GM23338 (cell line): Measurements from ENCODE around the gene PRKAR1A. TPM values are rescaled to one million over a fixed set of nuclear protein-coding genes. Genes with fewer than 3 reads are reported as not detected.

Experiments used
- ATAC-seq: fragments of 200-7000 bp; cut with Tn5 transposase; 3 replicates; pipeline ENCODE4 v1.9.1; 2020
- DNase-seq: peaks from one replicate; pipeline ENCODE4 v3.0.0-alpha.2; 2015; ENCODE audit warnings: low spot score
- H2AFZ ChIP-seq: fragments of 200-600 bp; sonication (generic); 2 replicates; pipeline ENCODE4 v1.8.0; 2016; ENCODE audit warnings: antibody characterized with exemption, mild to moderate bottlenecking, moderate library complexity
- H3F3A ChIP-seq: fragments of 200-600 bp; sonication (generic); replicated peaks from 2 replicates; pipeline ENCODE4 v1.8.0; 2017; ENCODE audit warnings: antibody characterized with exemption, mixed run types, low read depth
- H3K27ac ChIP-seq: fragments of 200-600 bp; sonication (generic); 2 replicates; pipeline ENCODE4 v1.6.1; 2016; ENCODE audit warnings: low read depth
- H3K27me3 ChIP-seq: fragments of 200-600 bp; sonication (generic); 2 replicates; pipeline ENCODE4 v1.8.0; 2016; ENCODE audit warnings: mild to moderate bottlenecking, mixed run types, moderate library complexity; ENCODE audit not compliant: insufficient read depth
- H3K36me3 ChIP-seq: fragments of 200-600 bp; sonication (generic); 2 replicates; pipeline ENCODE4 v1.8.0; 2016; ENCODE audit warnings: mild to moderate bottlenecking; ENCODE audit not compliant: insufficient read depth
- H3K4me1 ChIP-seq: fragments of 200-600 bp; sonication (generic); 2 replicates; pipeline ENCODE4 v1.8.0; 2016; ENCODE audit warnings: mild to moderate bottlenecking, moderate library complexity; ENCODE audit not compliant: insufficient read depth
- H3K4me2 ChIP-seq: fragments of 200-600 bp; sonication (generic); 2 replicates; pipeline ENCODE4 v1.7.1; 2017; ENCODE audit warnings: mixed run types
- H3K4me3 ChIP-seq: fragments of 200-600 bp; sonication (generic); 2 replicates; pipeline ENCODE4 v1.6.1; 2016; ENCODE audit warnings: mixed run types
- H3K79me2 ChIP-seq: fragments of 200-600 bp; sonication (generic); replicated peaks from 2 replicates; pipeline ENCODE4 v1.8.0; 2017; ENCODE audit warnings: mild to moderate bottlenecking; ENCODE audit not compliant: insufficient read depth
- H3K9me2 ChIP-seq: fragments of 200-600 bp; sonication (generic); 2 replicates; pipeline ENCODE4 v1.8.0; 2017; ENCODE audit not compliant: insufficient read depth
- H4K20me1 ChIP-seq: fragments of 200-600 bp; sonication (generic); replicated peaks from 2 replicates; pipeline ENCODE4 v1.8.0; 2017; ENCODE audit warnings: mild to moderate bottlenecking; ENCODE audit not compliant: insufficient read depth
- H3K27ac Mint-ChIP-seq: 2 replicates; pipeline ENCODE4 v1.8.0; 2020; ENCODE audit warnings: inconsistent platforms, mild to moderate bottlenecking, moderate library complexity, mixed read lengths
- H3K27me3 Mint-ChIP-seq: 3 replicates; pipeline ENCODE4 v1.8.0; 2022; ENCODE audit warnings: low read depth, mild to moderate bottlenecking, moderate library complexity, mixed read lengths, inconsistent platforms; ENCODE audit not compliant: insufficient read depth, poor library complexity
- H3K36me3 Mint-ChIP-seq: 3 replicates; pipeline ENCODE4 v1.8.0; 2021; ENCODE audit warnings: low read depth, mild to moderate bottlenecking, inconsistent platforms, moderate library complexity, mixed read lengths
- H3K4me1 Mint-ChIP-seq: 3 replicates; pipeline ENCODE4 v1.8.0; 2020; ENCODE audit warnings: mild to moderate bottlenecking, inconsistent platforms, mixed read lengths
- H3K4me3 Mint-ChIP-seq: 3 replicates; pipeline ENCODE4 v1.8.0; 2021; ENCODE audit warnings: moderate library complexity, mild to moderate bottlenecking, inconsistent platforms, mixed read lengths
- H3K9me3 Mint-ChIP-seq: 3 replicates; pipeline ENCODE4 v1.8.0; 2020; ENCODE audit warnings: moderate library complexity, mild to moderate bottlenecking, inconsistent platforms, mixed read lengths
- CTCF ChIP-seq, 2 experiments: fragments of 200-600 bp in 1 of 2; sonication (generic) in 1 of 2; conservative IDR thresholded peaks; 2 replicates each; pipeline versions ENCODE4 v1.5.1 to v1.6.1; 2016 to 2017; ENCODE audit warnings: antibody characterized with exemption in 2 of 2, low read depth in 2 of 2, mild to moderate bottlenecking in 2 of 2, moderate library complexity in 1 of 2
- JUNB ChIP-seq: IDR thresholded peaks from one replicate; pipeline ENCODE4 v1.6.1; 2016; ENCODE audit warnings: antibody characterized with exemption; ENCODE audit not compliant: unreplicated experiment
- NANOG ChIP-seq: IDR thresholded peaks from 2 replicates; pipeline ENCODE4 v1.6.1; 2016; ENCODE audit warnings: antibody characterized with exemption, borderline replicate concordance
- STAT1 ChIP-seq: IDR thresholded peaks from one replicate; pipeline ENCODE4 v1.6.1; 2016; ENCODE audit warnings: antibody characterized with exemption; ENCODE audit not compliant: unreplicated experiment
- ZNF331 ChIP-seq: fragments of 250-450 bp; sonication (Bioruptor Pico); IDR thresholded peaks from 2 replicates; pipeline ENCODE4 v1.5.0; 2020; ENCODE audit warnings: low read depth, mild to moderate bottlenecking, moderate library complexity
- ZNF462 ChIP-seq: fragments of 250-450 bp; sonication (Bioruptor Pico); IDR thresholded peaks from 2 replicates; pipeline ENCODE4 v1.5.0; 2020; ENCODE audit warnings: mild to moderate bottlenecking, moderate library complexity
- polyA plus RNA-seq: library from polyadenylated mRNA; unstranded; fragments of >200 nt; fragmentation: Nextera tagmentation; extraction: Ambion mirVana; gene quantifications from 2 replicates; pipeline ENCODE4 v1.2.1, GENCODE V29; 2016
- total RNA-seq: library from RNA; depleted of rRNA; stranded (reverse); fragments of >200 nt; shearing (Covaris generic); gene quantifications from 2 replicates; pipeline ENCODE4 v1.2.3, GENCODE V29; 2014
- TF ChIP-seq, protein P1 (sequence below): IDR thresholded peaks from one replicate; pipeline ENCODE4 v1.6.1; 2018; ENCODE audit warnings: antibody characterized with exemption; ENCODE audit not compliant: unreplicated experiment

PRKAR1A gene
- total and polyA plus RNA-seq, 2 experiments from 2014 or later = 90.1 to 100 TPM

GRCh38 chr17:68501074-68501473 lies 11.2 kb upstream of the PRKAR1A start (continued):
- no peak for TF ChIP-seq ZNF462
- TF ChIP-seq CTCF (conservative IDR thresholded peaks at IDR 0.05; ENCODE audit: low read depth in 2 of 2) = no peak

GRCh38 chr17:68505951-68506350 lies 6.3 kb upstream of the PRKAR1A start:
- Mint-ChIP-seq H3K27me3 (no peaks in the 10 kb centered on the region), H3K4me1 (peaks cover under 1% of the 10 kb centered on the region; the same call in 2 of the 3 replicates), H3K36me3 (no peaks in the 10 kb centered on the region), H3K9me3 (no peaks in the 10 kb centered on the region; the same call in 2 of the 3 replicates), H3K4me3 (no peak overlapping the region), H3K27ac (no peak overlapping the region)
- no peak for ATAC-seq
- Histone ChIP-seq H3K27ac (no peak overlapping the region), H3K4me1 (peaks cover 9% of the 10 kb centered on the region), H3K79me2 (no peaks in the 10 kb centered on the region), H2AFZ (no peak overlapping the region), H3K9me2 (peaks cover 7% of the 10 kb centered on the region; the same call in 1 of the 2 replicates), H3K4me3 (no peak overlapping the region), H3K4me2 (no peak overlapping the region), H3K27me3 (no peaks in the 10 kb centered on the region), H3F3A (no peaks in the 10 kb centered on the region), H3K36me3 (no peaks in the 10 kb centered on the region), H4K20me1 (no peaks in the 10 kb centered on the region)
- DNase-seq = no peak
- TF ChIP-seq ZNF331 (CRISPR knock-in tag) (no peak), JUNB (no peak), STAT1 (no peak), NANOG (no peak)
- TF ChIP-seq, protein P1, sequence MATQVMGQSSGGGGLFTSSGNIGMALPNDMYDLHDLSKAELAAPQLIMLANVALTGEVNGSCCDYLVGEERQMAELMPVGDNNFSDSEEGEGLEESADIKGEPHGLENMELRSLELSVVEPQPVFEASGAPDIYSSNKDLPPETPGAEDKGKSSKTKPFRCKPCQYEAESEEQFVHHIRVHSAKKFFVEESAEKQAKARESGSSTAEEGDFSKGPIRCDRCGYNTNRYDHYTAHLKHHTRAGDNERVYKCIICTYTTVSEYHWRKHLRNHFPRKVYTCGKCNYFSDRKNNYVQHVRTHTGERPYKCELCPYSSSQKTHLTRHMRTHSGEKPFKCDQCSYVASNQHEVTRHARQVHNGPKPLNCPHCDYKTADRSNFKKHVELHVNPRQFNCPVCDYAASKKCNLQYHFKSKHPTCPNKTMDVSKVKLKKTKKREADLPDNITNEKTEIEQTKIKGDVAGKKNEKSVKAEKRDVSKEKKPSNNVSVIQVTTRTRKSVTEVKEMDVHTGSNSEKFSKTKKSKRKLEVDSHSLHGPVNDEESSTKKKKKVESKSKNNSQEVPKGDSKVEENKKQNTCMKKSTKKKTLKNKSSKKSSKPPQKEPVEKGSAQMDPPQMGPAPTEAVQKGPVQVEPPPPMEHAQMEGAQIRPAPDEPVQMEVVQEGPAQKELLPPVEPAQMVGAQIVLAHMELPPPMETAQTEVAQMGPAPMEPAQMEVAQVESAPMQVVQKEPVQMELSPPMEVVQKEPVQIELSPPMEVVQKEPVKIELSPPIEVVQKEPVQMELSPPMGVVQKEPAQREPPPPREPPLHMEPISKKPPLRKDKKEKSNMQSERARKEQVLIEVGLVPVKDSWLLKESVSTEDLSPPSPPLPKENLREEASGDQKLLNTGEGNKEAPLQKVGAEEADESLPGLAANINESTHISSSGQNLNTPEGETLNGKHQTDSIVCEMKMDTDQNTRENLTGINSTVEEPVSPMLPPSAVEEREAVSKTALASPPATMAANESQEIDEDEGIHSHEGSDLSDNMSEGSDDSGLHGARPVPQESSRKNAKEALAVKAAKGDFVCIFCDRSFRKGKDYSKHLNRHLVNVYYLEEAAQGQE = no peak
